Activated naive CD4-positive, alpha-beta T cell treated with anti-CD3 and anti-CD28 coated beads, Interleukin-2, amount 50 U/mL, for 72 hours (primary cell): ENCODE results near the gene CAV1. TPM values are rescaled to one million over a fixed set of nuclear protein-coding genes. Genes with fewer than 3 reads are reported as not detected.
"Not testable (repeated sequence)": the region's sequence is repeated elsewhere in the genome, so short reads cannot be mapped to it uniquely, and the experiment has no call there.

Source experiments
- ATAC-seq, 2 donors: fragments of 150-1000 bp; cut with Tn5 transposase; 2 replicates each; pipeline ENCODE4 v1.10.0; 2021; ENCODE audit warnings: mild to moderate bottlenecking in 2 of 2, moderate library complexity in 2 of 2
- DNase-seq, 2 donors: peaks; one replicate each; pipeline ENCODE4 v3.0.0; 2021 to 2022; ENCODE audit warnings: low spot score in 2 of 2
- H3K27ac Mint-ChIP-seq, 2 donors: one replicate each; pipeline ENCODE4 v1.8.0; 2022; ENCODE audit warnings: mild to moderate bottlenecking in 2 of 2, mixed read lengths in 2 of 2
- H3K36me3 Mint-ChIP-seq, 2 donors: one replicate each; pipeline ENCODE4 v1.8.0; 2022; ENCODE audit warnings: mixed read lengths in 2 of 2
- H3K9me3 Mint-ChIP-seq, 2 donors: one replicate each; pipeline ENCODE4 v1.8.0; 2022; ENCODE audit warnings: mixed read lengths in 2 of 2
- total RNA-seq, 2 donors: library from RNA; stranded (reverse); gene quantifications; one replicate each; pipeline ENCODE4 v1.2.3, GENCODE V29; 2022

The CAV1 gene, protein sequence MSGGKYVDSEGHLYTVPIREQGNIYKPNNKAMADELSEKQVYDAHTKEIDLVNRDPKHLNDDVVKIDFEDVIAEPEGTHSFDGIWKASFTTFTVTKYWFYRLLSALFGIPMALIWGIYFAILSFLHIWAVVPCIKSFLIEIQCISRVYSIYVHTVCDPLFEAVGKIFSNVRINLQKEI
- total RNA-seq: not detected

DNA sequence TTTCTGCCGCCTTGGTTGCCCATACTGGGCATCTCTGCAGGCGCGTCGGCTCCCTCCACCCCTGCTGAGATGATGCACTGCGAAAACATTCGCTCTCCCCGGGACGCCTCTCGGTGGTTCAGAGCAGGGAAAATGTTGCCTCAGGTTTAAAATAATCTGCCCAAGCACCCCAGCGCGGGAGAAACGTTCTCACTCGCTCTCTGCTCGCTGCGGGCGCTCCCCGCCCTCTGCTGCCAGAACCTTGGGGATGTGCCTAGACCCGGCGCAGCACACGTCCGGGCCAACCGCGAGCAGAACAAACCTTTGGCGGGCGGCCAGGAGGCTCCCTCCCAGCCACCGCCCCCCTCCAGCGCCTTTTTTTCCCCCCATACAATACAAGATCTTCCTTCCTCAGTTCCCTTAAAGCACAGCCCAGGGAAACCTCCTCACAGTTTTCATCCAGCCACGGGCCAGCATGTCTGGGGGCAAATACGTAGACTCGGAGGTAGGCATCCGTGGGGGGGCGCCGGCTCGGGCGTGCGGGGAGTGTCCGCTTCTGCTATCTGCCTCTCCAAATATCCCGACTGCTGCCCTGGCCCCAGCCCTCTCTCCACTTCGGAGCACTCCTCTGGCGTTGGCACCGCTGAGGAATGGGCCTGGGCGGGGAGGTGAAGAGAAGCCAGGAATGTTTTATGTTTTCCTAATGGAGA lies at the start of gene CAV1:
Gene CAV1 (plus strand): TSS at position 428 of the 689 bp plus-strand sequence. CDS start 27 bp downstream, at position 455.
- peak; percentile 35 to 39 for ATAC-seq
- no peak within 1 kb of the TSS for H3K27ac Mint-ChIP-seq
- peak in 1 of 2 donors; percentile 6 for DNase-seq
- H3K9me3 Mint-ChIP-seq: no peaks in the 10 kb centered on the region
- peaks cover 0 to 10% of the 10 kb centered on the region in 2 donors for H3K36me3 Mint-ChIP-seq

DNA sequence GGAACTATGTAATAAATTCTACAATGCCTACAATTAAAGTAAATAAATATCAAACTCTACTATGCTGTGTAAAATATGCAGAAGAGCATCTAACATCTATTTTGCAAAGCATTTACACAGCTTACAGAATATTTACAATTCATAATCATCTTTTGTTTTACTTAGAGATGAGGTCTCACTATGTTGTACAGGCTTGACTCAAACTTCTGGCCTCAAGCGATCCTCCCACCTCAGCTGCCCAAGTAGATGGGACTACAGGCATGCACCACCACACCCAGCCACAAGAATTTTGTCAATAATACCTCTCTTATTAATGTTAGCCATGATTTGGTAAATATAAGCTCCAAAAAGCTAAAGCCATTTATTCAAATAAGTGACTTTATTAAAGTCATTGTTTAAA lies 47.2 kb upstream of the CAV1 start:
- no peak for DNase-seq
- peaks cover 7 to 9% of the 10 kb centered on the region in 2 donors for H3K36me3 Mint-ChIP-seq
- no peak for ATAC-seq
- peaks cover 5% of the 10 kb centered on the region in 2 donors for H3K9me3 Mint-ChIP-seq
- H3K27ac Mint-ChIP-seq: no peak overlapping the region

DNA sequence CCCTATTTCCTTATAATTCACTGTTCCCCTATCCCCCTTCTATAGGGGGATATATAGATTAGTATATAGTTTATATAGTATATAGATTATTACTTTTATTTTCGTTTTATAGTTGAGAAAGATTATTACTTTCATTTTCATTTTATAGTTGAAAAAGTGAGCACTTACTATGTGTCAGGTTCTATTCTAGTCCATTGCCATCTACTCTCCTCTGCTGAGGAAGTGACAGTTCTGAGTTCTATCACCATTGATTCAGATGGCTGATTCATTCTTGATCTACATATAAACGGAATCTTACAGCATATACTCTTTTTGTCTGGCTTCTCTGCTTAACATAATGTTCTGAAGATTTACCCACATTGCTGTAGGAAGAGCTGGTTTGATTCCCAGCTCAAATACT lies 46.0 kb upstream of the CAV1 start:
- no peak overlapping the region for H3K27ac Mint-ChIP-seq

DNA sequence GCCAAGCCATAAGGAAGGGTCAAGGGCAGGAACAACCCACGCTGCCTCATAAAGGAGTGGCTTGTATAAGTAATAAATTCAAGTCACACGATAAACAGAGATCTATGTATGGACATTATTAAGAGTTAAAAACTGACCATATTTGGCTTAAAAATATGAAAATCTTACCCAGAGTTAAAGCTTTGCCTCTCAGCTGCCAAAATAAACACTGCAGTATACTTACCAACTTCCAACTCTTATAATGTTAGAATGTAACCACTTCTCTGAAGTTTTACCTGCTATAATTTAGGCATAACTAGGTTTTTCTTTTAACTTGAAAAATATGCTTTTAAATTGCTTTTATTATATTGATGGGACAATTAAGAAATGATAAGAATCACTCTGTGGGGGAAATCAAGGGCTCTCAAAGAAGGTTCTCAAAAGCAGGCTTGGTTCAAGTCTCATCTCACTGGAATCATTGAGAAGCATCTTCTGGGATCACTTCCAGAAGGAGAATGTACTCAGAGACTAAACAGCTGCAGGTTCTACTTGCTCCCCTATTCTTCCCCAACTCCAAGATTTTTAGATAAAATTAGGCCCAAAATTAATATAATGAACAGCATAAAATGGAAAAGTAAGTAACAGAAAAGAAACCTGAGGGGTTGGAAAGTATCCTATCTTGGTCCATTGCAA lies 41.4 kb upstream of the CAV1 start:
- no peak for ATAC-seq
- no peak for DNase-seq
- Mint-ChIP-seq H3K27ac (no peak overlapping the region), H3K36me3 (no peaks in the 10 kb centered on the region), H3K9me3 (no peaks in the 10 kb centered on the region)

More for the DNA sequence above, 46.0 kb upstream of the CAV1 start:
- ATAC-seq (no peak), DNase-seq (no peak)
- Mint-ChIP-seq H3K9me3 (peaks cover 5% of the 10 kb centered on the region in 2 donors), H3K36me3 (peaks cover 7 to 9% of the 10 kb centered on the region in 2 donors)

DNA sequence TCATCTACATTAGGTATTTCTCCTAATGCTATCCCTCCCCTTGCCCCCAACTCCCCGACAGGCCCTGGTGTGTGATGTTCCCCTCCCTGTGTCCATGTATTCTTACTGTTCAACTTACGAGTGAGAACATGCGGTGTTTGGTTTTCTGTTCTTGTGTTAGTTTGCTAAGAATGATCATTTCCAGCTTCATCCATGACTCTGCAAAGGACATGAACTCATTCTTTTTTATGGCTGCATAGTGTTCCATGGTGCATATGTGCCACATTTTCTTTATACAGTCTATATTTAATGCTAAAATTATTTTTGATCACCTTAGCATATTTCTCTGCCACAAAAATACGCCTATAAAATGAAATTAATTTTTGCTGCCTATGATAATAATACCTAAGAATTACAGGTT lies 40.4 kb upstream of the CAV1 start:
- H3K9me3 Mint-ChIP-seq, H3K27ac Mint-ChIP-seq, DNase-seq, H3K36me3 Mint-ChIP-seq, ATAC-seq: not testable (repeated sequence)

DNA sequence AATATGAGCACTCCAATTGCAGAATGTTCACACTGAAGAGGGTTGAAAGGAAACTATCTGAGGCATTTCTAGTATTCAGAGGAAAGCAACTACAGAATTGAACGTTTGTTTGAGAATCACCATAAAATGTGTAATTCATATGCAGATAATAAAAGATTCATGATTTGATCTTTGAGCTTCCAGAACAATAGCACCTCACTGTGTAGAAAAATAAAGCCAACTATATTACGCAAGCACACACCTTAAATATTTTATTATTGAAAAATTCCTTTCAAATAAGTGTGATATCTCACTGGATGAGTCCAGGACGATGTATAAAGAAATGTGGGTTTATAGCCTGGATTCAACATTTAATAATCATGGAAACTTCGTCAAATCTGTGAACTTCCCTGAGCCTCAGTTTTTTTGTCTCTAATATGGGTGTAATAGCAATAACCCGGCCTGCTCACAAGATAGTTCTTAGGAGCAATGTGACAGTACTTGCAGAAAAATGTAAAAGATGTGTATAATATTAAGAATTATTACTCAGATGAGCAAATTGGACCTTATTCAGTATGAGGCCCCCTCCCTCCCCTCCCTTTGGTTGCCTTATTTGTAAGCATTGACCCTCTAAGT lies 36.8 kb upstream of the CAV1 start:
- H3K9me3 Mint-ChIP-seq: no peaks in the 10 kb centered on the region
- H3K36me3 Mint-ChIP-seq: no peaks in the 10 kb centered on the region
- DNase-seq: no peak
- no peak overlapping the region for H3K27ac Mint-ChIP-seq
- ATAC-seq: no peak

DNA sequence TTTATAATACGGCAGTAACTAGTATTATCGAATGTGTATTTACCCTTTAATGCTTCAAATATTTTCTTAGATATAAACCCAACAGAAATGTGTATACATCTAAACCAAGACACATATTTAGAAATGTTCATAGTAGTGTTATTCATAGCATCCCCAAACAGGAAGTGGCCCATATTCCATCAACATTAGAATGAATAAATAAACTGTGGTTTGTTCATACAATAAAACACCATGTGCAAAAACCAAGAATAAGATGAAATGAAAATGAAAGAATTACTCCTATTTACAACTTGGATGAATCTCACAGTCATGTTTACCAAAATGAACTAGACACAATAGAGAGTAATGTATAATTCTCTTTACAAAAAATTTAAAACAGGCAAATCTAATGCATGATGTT lies 34.5 kb upstream of the CAV1 start:
- no peaks in the 10 kb centered on the region for H3K9me3 Mint-ChIP-seq

DNA sequence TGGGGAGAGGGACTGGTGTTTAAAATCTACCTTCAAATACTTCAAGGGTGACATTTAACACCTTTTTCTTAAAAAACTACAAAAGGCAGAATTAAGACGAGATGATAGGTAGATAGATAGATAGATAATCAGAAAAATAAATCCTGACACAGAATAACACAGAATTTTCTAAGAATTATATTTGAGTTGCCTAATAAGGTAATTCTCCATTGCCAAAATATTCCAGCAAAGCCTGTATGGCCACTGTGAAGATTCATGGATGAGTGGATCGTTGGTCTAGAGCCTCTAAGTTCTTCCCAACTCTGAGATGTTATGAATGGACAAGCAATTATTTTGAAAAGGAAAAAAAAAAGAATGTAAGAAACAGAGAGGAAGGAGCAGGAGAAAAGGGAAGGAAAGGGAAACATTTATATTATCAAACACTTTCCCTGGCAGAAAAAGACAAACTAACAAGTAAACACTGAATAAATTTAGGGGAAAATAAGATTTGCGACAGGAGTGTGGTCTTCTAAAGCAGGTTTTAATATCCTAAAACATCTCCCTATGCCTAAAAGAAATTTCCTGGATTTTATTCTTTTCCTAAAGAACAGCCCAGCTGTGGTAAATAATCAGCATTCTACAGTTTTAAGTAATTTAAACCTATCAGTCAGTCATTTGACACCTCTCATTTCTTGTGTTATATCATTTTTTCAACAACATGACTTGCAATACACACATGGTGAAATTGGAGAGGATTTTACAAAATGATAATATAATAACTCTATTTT lies 32.8 kb upstream of the CAV1 start:
- ATAC-seq (no peak), DNase-seq (no peak)
- H3K9me3 Mint-ChIP-seq: no peaks in the 10 kb centered on the region
- H3K36me3 Mint-ChIP-seq: no peaks in the 10 kb centered on the region
- H3K27ac Mint-ChIP-seq: no peak overlapping the region

More for the DNA sequence above, 34.5 kb upstream of the CAV1 start:
- ATAC-seq (no peak), DNase-seq (no peak)
- H3K27ac Mint-ChIP-seq: no peak overlapping the region
- no peaks in the 10 kb centered on the region for H3K36me3 Mint-ChIP-seq

DNA sequence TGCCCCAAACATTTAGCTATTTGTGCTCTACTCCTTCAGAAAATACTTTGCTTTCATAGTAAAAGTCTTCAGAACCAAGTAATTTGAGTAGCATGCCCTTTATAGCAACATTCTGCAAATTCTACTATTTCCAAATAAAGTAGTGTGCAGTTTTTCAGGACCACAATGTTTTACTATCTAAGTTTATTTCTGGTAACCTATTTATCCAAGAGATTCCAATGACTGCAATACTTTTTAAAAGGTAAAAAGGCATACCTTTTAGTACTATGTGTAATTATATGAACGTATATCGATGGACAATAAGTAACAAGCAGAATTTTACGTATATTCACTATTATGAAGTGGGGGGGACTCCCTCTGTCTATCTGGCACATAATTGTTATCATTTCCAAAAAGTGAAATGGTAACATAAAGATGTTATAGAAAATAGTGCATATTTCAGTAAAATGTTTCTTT lies 32.2 kb upstream of the CAV1 start:
- DNase-seq: no peak
- Mint-ChIP-seq H3K9me3 (no peaks in the 10 kb centered on the region), H3K36me3 (no peaks in the 10 kb centered on the region), H3K27ac (no peak overlapping the region)
- ATAC-seq: no peak

DNA sequence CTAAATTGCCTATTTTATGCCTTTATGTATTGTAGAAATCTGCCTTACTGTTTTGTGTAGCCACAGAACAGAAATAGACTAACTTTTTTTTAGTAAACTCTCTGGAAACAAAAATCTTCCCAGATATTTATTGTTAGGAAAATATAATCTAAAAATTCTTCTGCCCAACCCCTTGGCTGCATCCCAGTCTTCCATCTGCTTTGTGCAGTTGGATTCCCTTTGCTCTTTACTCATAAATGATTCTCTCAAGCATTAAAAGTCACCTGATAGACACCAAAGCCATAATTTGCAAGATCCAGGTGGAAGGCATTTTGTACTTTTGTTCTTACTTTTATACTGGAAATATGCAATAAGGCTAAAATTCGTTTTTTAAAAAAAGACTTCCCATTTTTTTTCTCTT lies 31.4 kb upstream of the CAV1 start:
- no peaks in the 10 kb centered on the region for H3K9me3 Mint-ChIP-seq
- H3K36me3 Mint-ChIP-seq: no peaks in the 10 kb centered on the region
- DNase-seq (no peak), ATAC-seq (no peak)
- no peak overlapping the region for H3K27ac Mint-ChIP-seq

DNA sequence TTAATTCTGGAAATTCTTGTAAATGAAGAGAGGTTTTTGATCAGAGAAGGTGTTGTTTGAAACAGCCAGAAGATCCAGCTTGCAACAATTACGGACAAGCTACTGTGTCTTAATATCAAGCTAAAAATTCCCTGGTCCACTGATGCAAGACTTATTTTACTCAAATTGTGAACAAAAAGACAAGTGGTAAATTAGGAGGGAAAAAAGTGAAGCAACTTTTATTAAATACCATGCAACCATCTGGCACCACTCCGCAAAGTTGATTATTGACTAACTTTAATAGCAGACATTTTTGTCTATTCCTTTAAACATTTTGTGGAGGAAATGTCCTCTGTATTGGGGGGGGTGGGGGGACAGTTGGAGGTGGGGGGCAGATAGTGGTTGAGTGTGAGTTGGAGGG lies 30.4 kb upstream of the CAV1 start:
- no peak for ATAC-seq
- Mint-ChIP-seq H3K36me3 (peaks cover 0 to 4% of the 10 kb centered on the region in 2 donors), H3K9me3 (no peaks in the 10 kb centered on the region), H3K27ac (no peak overlapping the region)
- DNase-seq: no peak

DNA sequence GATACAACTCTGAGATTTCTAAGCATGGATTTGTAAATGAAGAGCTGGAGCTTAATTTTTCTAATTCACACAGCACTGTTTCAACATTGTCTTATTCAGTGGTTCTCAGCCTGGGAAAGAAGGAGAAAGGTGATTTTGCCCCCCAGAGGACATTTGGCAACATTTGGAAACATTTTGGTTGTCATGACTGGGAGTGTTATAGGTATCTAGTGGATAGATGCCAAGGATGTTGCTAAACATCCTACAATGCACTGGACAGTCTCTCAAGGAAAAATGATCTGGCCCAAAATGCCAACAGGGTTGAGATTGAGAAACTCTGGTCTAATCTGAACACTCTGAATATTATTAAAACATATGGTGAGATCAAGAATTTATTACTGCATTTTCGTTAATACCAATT lies 29.1 kb upstream of the CAV1 start:
- no peak for ATAC-seq

DNA sequence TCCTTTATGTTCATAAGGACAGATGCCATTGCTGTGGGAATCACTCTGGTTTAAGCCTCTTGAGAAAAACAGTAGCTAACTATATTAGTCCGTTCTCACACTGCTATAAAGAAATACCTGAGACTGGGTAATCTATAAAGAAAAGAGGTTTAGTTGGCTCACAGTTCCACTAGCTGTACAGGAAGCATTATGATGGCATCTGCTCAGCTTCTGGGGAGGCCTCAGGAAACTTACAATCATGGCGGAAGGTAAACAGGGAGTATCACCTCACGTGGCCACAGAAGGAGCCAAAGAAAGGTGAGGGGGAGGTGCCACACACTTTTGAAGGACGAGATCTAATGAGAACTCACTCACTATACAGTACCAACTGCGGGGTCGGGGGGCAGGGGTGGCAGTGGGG lies 28.2 kb upstream of the CAV1 start:
- H3K9me3 Mint-ChIP-seq: no peaks in the 10 kb centered on the region
- H3K36me3 Mint-ChIP-seq: peaks cover 4 to 8% of the 10 kb centered on the region in 2 donors
- DNase-seq: no peak
- ATAC-seq: no peak
- no peak overlapping the region for H3K27ac Mint-ChIP-seq

More for the DNA sequence above, 29.1 kb upstream of the CAV1 start:
- no peak overlapping the region for H3K27ac Mint-ChIP-seq
- no peaks in the 10 kb centered on the region for H3K9me3 Mint-ChIP-seq
- no peak for DNase-seq
- peaks cover 4 to 8% of the 10 kb centered on the region in 2 donors for H3K36me3 Mint-ChIP-seq

DNA sequence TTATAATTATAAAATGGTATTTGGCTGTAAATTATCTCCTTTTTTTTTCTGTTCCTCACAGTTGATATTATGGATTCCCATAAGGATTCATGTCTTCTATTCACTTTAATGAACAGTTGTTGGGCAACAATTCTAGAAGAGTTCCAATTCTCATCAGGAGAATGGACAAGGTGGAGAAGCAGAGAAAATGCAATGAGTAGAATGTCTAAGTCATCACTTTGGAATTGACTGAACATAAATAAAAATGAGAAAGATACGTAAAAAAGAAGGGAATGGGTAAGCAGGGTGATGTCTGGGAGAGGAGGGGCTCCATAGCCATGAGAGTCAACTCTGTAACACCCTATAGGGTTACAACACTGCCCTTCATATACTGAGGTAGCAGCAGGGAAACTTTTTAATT lies 27.1 kb upstream of the CAV1 start:
- no peak for DNase-seq
- H3K27ac Mint-ChIP-seq: no peak overlapping the region
- ATAC-seq: no peak
- H3K9me3 Mint-ChIP-seq: no peaks in the 10 kb centered on the region
- H3K36me3 Mint-ChIP-seq: peaks cover 4 to 8% of the 10 kb centered on the region in 2 donors

DNA sequence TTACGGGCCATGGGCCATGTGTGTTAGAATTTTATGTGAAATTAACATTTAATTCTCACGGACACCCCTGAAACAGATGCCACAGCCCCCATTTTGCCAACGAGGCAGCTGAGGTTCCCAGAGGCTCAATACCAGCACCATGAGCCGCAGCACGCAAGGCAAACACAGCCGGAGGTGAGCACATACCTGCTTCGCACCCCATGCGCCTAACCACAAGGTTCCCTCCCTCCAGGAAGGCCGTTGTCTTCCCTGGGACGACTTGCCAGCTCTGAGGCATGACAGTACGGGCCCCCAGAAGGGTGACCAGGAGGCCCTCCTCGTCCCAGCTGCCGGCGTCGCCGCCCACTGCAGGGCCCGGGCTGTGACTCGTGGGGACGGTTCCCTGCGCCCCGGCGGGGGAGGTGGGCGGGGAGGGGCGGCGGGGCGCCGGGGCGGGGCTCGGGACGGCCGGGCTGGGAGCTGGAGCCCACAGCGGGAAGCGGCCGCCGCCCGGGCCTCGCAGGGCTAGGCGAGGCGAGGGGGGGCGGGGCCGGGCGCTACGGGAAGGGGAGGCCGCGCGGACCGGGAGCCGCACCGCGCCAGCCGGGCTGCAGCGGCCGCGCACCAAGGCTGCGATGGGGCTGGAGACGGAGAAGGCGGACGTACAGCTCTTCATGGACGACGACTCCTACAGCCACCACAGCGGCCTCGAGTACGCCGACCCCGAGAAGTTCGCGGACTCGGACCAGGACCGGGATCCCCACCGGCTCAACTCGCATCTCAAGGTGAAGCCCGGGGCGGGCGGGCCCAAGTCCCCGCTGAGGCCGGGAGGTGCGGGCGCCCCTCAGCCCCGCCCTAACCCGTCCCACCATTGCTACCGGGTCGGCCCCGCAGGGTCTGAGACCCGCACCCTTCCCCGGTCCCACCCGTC lies 25.4 kb upstream of the CAV1 start, which contains the start of gene CAV2:
Gene CAV2 (plus strand): TSS at position 571 of the 910 bp plus-strand sequence. CDS start 44 bp downstream, at position 615.
- H3K9me3 Mint-ChIP-seq: no peaks in the 10 kb centered on the region
- peak in 1 of 2 donors; percentile 43 for ATAC-seq
- H3K27ac Mint-ChIP-seq: no peak within 1 kb of the TSS
- DNase-seq: no peak
- peaks cover 4 to 8% of the 10 kb centered on the region in 2 donors for H3K36me3 Mint-ChIP-seq
